Measurements from ENCODE around the gene FHOD3. TPM values are rescaled to one million over a fixed set of nuclear protein-coding genes. Genes with fewer than 3 reads are reported as not detected.

The FHOD3 gene
- total RNA-seq, 2 experiments from 2014 or later, result not detected

- TF ChIP-seq, protein P1, sequence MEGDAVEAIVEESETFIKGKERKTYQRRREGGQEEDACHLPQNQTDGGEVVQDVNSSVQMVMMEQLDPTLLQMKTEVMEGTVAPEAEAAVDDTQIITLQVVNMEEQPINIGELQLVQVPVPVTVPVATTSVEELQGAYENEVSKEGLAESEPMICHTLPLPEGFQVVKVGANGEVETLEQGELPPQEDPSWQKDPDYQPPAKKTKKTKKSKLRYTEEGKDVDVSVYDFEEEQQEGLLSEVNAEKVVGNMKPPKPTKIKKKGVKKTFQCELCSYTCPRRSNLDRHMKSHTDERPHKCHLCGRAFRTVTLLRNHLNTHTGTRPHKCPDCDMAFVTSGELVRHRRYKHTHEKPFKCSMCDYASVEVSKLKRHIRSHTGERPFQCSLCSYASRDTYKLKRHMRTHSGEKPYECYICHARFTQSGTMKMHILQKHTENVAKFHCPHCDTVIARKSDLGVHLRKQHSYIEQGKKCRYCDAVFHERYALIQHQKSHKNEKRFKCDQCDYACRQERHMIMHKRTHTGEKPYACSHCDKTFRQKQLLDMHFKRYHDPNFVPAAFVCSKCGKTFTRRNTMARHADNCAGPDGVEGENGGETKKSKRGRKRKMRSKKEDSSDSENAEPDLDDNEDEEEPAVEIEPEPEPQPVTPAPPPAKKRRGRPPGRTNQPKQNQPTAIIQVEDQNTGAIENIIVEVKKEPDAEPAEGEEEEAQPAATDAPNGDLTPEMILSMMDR (IDR thresholded peaks at IDR 0.05), result no peak
- ChIA-PET POLR2A (no interaction called here), CTCF (interaction anchor here (0.7 kb wide), 1 partner anchor 873 kb away, joined by 4 read pairs; no protein-coding TSS in a partner anchor)
- Mint-ChIP-seq H3K4me3 (no peak overlapping the region), H3K4me1 (ENCODE audit: low read depth) (no peaks in the 10 kb centered on the region), H3K36me3 (ENCODE audit: low read depth) (no peaks in the 10 kb centered on the region), H3K27me3 (peaks cover 24% of the 10 kb centered on the region), H3K27ac (no peak overlapping the region), H3K9me3 (no peaks in the 10 kb centered on the region)
- intact Hi-C loops (cut with micrococcal nuclease), result no loop called here
- DNase-seq (no peak), ATAC-seq (no peak)
Observed at GRCh38 chr18:36328385-36328858, 30.9 kb downstream of the FHOD3 start.

DNA sequence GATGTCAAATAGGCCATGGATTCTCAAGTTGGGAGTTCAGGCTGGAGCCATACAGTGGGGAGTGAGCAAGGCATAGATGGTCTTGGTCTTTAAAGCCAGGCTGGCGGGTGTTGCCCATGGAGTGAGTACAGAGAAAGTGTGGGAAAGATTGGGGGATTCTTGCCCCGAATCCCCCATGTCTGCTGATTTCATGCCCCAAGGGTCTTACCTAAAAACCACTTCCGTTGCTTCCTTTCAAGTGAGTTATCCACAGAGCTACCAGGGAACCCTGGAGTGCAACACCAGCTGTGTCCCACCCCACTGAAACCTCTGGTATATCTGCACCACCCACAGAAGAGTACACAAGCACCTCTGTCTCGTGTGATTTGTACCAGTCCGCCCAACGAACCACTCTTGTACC, 31.4 kb downstream of the FHOD3 start:
- Mint-ChIP-seq H3K4me3 (no peak overlapping the region), H3K4me1 (ENCODE audit: low read depth) (no peaks in the 10 kb centered on the region), H3K27me3 (peaks cover 22% of the 10 kb centered on the region), H3K9me3 (no peaks in the 10 kb centered on the region), H3K27ac (no peak overlapping the region), H3K36me3 (ENCODE audit: low read depth) (no peaks in the 10 kb centered on the region)
- CTCF ChIA-PET, result interaction anchor here (0.7 kb wide), 1 partner anchor 873 kb away, joined by 4 read pairs; no protein-coding TSS in a partner anchor
- POLR2A ChIA-PET, result no interaction called here
- no peak for DNase-seq
- intact Hi-C loops (cut with micrococcal nuclease), result no loop called here
- TF ChIP-seq, protein P1 (IDR thresholded peaks at IDR 0.05), result no peak
- no peak for ATAC-seq

- H3K4me3 Mint-ChIP-seq, result no peak overlapping the region
- ChIA-PET CTCF (interaction anchor here (0.9 kb wide), 1 partner anchor 16 kb away, joined by 3 read pairs; no protein-coding TSS in a partner anchor), POLR2A (no interaction called here)
- ATAC-seq, result no peak
- intact Hi-C loops (cut with micrococcal nuclease), result no loop called here
- H3K9me3 Mint-ChIP-seq, result no peaks in the 10 kb centered on the region
- TF ChIP-seq, protein P1 (IDR thresholded peaks at IDR 0.05), result no peak
- DNase-seq, result no peak
- no peaks in the 10 kb centered on the region for H3K36me3 Mint-ChIP-seq (ENCODE audit: low read depth)
- no peaks in the 10 kb centered on the region for H3K4me1 Mint-ChIP-seq (ENCODE audit: low read depth)
- H3K27me3 Mint-ChIP-seq, result peaks cover 20% of the 10 kb centered on the region
- no peak overlapping the region for H3K27ac Mint-ChIP-seq
Observed at GRCh38 chr18:36329684-36330434, 32.3 kb downstream of the FHOD3 start.

GRCh38 chr18:36330435-36331052, 33.0 kb downstream of the FHOD3 start:
- H3K4me1 Mint-ChIP-seq (ENCODE audit: low read depth), result no peaks in the 10 kb centered on the region
- no peaks in the 10 kb centered on the region for H3K36me3 Mint-ChIP-seq (ENCODE audit: low read depth)
- H3K4me3 Mint-ChIP-seq, result no peak overlapping the region
- ChIA-PET CTCF (interaction anchor here (0.9 kb wide), 1 partner anchor 16 kb away, joined by 3 read pairs; no protein-coding TSS in a partner anchor), POLR2A (no interaction called here)
- peaks cover 17% of the 10 kb centered on the region for H3K27me3 Mint-ChIP-seq
- intact Hi-C loops (cut with micrococcal nuclease), result no loop called here
- H3K9me3 Mint-ChIP-seq, result no peaks in the 10 kb centered on the region
- TF ChIP-seq, protein P1 (IDR thresholded peaks at IDR 0.05), result no peak
- no peak for DNase-seq
- no peak overlapping the region for H3K27ac Mint-ChIP-seq
- ATAC-seq, result no peak

DNA sequence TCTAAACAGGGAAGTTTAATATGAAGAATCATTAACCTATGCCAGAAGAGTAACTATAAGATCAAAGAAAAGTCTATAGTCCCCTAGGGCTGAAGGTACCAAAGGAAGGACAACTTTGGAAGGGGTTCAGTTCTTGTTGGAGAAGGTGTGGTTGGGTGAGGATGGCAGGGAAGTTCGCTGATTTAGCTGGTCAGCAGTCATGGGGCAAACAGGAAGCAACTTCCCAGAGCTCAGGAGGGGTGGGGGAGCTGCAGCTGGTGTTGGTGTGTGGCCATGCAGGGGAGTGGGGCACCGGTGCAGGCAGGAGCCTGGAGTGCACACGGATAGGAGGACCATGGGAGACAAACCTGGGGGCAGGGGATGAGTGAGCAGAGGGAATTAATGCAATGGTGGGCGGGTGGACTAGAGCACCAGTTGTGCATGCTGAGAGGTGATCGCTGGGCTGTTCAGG, 34.0 kb downstream of the FHOD3 start:
- H3K4me3 Mint-ChIP-seq, result no peak overlapping the region
- POLR2A ChIA-PET, result no interaction called here
- peaks cover 17% of the 10 kb centered on the region for H3K27me3 Mint-ChIP-seq
- no peak for DNase-seq
- TF ChIP-seq, protein P1 (IDR thresholded peaks at IDR 0.05), result no peak
- no peaks in the 10 kb centered on the region for H3K9me3 Mint-ChIP-seq
- ATAC-seq, result no peak
- no peak overlapping the region for H3K27ac Mint-ChIP-seq
- H3K4me1 Mint-ChIP-seq (ENCODE audit: low read depth), result no peaks in the 10 kb centered on the region
- H3K36me3 Mint-ChIP-seq (ENCODE audit: low read depth), result no peaks in the 10 kb centered on the region
- intact Hi-C loops (cut with micrococcal nuclease), result no loop called here
- CTCF ChIA-PET, result no interaction called here
